Spleen (tissue), 7 donors: Measurements from ENCODE around the gene PIAS4.

Experiments used
- POLR2A ChIP-seq, 3 donors: fragments of 450-650 bp; IDR thresholded peaks; one replicate each; pipeline ENCODE4 v1.5.1; 2017; ENCODE audit warnings: antibody characterized with exemption in 3 of 3, mild to moderate bottlenecking in 1 of 3
- TF ChIP-seq, protein P1 (sequence below), 11 experiments: fragments of 200-600 bp in 7 of 11; fragments of 450-650 bp in 4 of 11; sonication (generic) in 4 of 11; IDR thresholded peaks in 8 of 11; conservative IDR thresholded peaks in 3 of 11; 1 replicate in 7 of 11; 2 replicates in 4 of 11; pipeline versions ENCODE4 v1.4.0 to v1.8.0; 2016 to 2021; ENCODE audit warnings: antibody characterized with exemption in 11 of 11, inconsistent platforms in 4 of 11, mild to moderate bottlenecking in 1 of 11
- donor health status: DM: no; HTN: no; CAD: no; lungs with moderate emphysema.
- donor health status: DM: no; HTN: no; CAD: no.
- donor health status: DM: no; HTN: no; CAD: no.

DNA sequence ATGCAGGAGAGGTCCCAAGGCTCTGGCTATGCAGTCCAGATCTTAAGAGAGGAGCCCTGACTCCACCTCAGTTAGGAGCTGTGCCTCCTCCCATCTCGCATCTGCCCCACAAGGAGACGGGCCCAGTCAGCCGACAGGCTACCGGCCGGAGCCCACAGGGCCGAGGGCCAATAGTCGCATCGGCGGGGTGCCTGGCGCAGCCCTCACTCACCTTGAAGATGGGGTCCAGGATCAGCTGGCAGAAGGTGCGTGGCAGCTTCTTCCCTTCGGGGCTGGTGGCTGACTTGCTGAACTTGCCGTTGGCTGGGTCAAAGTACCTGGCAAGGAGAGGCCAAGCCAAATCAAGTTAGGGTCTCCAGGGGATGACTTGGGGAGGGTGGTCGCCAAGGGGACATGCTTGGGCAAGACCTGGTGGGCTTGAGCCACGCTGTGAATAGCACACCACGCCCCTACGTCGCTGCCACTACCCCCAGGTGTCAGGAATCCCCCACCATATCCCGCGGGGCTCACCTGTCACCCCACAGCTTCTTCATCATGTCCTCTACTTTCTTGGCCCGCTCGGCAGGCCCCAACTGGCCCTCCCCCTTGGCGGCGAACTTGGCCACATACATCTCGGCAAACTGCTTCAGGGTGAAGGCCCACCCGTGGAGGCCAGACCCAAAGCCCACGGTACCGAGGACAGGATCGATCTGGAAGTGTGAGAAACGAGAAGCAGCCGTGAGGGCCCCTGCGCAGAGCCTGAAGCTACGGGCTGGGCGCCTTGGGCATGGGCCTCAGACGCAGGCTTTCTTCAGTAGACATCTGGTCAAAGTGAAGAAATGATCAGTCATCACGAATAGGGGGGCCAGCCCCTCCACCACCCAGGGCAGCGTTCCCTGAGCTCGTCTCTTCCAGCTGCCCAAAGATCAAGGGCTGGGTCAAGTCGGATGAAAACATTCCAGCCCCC lies 25.5 kb upstream of the PIAS4 start:
- TF ChIP-seq, protein P1, sequence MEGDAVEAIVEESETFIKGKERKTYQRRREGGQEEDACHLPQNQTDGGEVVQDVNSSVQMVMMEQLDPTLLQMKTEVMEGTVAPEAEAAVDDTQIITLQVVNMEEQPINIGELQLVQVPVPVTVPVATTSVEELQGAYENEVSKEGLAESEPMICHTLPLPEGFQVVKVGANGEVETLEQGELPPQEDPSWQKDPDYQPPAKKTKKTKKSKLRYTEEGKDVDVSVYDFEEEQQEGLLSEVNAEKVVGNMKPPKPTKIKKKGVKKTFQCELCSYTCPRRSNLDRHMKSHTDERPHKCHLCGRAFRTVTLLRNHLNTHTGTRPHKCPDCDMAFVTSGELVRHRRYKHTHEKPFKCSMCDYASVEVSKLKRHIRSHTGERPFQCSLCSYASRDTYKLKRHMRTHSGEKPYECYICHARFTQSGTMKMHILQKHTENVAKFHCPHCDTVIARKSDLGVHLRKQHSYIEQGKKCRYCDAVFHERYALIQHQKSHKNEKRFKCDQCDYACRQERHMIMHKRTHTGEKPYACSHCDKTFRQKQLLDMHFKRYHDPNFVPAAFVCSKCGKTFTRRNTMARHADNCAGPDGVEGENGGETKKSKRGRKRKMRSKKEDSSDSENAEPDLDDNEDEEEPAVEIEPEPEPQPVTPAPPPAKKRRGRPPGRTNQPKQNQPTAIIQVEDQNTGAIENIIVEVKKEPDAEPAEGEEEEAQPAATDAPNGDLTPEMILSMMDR (IDR thresholded peaks at IDR 0.05 in 8 of 11, conservative IDR thresholded peaks at IDR 0.05 in 3 of 11) = no peak
- TF ChIP-seq POLR2A (IDR thresholded peaks at IDR 0.05) = no peak
